GM18502 (cell line): ENCODE results near the gene LBHD2.
A peak's percentile ranks its signal among the peaks of the same experiment; 100 is the strongest.
"Not testable (repeated sequence)": the region's sequence is repeated elsewhere in the genome, so short reads cannot be mapped to it uniquely, and the experiment has no call there.

Experiments used
- ATAC-seq: cut with Tn5 transposase; IDR thresholded peaks from one replicate; pipeline ENCODE4 v1.9.1; 2021; ENCODE audit warnings: mild to moderate bottlenecking; ENCODE audit not compliant: unreplicated experiment, poor library complexity

The LBHD2 gene

DNA sequence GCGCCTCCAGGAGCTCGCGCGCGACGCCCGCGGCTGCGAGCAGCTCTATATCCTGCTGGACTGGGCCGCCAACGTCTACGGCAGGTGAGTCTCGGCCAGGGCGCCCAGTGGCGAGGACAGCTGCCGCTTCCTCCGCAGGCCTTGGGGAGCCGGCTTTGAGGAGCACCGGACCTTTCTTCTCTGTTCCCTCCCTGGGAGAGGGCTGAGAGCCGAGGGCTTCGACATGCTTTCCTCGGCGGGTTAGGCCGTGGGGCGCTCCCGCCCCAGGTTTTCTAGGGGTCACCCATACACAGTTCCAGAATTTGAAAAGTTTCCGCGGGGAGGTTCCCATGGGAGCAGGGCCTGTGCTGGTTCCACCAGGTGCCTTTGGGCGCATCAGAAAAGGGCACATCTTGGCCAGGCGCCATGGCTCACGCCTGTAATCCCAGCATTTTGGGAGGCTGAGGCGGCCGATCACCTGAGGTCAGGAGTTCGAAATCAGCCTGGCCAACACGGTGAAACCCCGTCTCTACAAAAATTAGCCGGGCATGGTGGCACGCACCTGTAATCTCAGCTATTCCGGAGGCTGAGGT, 18.8 kb downstream of the LBHD2 start:
- no peak for ATAC-seq

DNA sequence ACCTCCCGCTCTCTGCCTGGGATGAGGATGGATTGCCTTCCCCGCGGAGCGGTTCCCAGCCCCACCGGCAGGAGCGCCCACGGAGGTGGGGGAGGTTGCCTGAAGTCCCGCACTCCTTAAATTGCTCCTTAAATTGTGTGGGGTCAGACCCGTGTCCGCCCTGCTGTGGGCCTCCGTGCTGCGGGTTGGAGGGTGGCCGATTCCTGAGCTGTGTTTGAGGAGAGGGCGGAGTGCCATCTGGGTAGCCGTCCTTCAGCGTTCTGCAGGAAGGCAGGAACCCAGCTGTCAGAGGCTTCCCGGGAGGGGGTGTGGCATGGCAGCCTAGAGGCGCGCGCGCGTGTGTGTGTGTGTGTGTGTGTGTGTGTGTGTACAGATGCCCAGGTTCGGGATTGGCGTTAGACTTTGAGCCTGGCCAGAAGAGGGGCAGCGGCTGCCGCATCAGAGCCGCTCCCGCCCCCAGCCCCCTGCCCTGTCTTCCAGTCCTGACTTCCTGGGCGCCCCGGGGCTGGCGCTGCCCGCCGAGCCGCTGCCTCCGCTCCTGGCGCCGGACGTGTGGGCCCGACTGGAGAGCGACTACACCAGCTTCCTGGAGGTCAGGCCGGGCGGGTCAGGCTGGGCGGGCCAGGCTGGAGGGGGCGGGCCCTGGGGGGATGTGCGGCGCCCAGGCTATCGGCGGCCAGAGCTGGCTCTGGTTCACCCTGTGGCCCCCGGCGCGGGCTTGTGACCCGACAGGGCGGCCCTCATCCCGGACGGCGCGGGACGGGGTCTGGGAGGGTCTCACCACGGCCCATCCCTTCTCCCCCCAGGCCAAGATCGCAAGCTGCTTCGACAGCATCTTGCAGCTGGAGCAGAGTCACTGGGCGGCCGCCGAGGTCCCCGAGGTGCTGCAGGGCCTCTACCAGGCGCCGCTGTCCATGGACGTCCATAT, 19.7 kb downstream of the LBHD2 start:
- no peak for ATAC-seq

DNA sequence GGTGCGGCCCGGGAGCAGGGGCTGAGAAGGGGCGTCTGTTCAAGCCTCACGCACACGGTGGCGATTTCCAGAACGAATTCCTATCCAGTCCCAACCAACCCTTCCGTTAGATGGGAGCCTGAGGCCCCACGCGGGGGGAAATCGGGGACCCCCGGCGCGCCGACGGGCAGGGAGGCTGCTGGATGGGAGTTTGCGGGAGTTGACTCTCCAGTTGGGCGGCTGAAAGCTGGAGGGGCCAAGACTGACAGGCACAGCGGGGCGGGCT, 20.3 kb downstream of the LBHD2 start:
- no peak for ATAC-seq

DNA sequence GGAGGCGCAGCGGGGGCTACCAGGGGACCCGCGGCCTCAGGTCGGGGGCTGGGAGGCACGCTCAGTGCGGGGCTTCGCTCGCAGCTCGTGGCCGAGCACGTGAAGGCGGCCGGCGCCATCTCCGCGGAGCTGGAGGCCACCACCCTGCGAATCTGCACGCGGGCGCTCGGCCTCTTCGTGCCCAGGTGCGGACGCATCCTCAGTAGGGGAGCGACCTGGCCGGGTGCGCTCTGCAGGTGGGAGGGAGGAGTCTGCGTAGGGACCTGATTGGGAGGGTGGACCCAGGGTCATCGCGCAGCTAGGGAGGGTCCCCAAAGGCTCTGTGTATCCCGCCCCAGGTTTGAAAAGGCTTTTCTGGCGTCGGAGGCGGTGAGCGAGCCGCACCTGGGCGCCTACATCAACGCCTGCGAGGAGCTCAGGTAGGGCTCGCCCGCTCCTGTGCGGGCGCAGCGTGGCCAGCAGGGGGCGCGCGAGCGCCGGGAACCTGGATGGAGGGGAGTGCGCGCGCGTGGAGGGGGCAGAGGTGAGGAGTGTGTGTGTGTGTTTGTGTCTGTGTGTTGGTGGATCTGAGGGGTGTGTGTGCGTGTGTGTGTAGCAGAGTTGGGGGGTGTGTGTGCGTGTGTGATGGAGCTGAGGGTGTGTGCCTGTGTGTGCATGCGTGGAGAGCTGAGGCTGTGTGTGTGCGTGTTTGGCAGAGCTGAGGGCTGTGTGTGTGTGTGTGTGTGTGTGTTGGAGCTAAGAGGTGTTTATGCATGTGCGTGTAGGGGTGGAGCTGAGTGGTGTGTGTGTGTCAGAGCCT, 20.8 kb downstream of the LBHD2 start:
- peak; percentile 59 for ATAC-seq

DNA sequence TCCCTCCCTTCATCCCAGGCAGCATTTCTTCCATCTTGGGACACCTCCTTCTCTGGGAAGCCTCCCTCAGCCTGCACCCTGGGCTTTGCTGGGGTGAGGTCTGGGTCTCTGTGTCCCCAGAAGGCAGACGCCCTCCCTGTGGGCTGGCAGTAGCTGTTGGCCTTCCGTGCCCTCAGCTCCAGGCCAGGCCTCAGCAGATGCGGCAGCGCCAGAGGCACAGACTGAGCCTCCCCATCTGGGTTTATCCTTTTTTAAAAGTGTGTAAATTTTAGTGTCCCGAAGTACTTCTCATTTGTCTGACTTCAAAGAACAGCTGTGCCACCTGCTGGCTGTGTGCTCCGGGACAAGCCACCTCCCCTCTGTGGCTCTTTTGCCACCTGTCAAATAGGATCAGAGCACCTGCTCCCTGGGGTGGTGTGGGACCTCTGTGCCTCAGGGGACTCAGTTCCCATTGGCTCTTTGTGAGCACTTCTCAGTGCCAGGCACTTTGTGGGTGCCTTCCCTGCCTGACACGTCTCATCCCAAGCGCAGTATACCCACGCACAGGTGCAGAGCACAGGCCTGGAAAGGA, 21.7 kb downstream of the LBHD2 start:
- ATAC-seq: no peak

DNA sequence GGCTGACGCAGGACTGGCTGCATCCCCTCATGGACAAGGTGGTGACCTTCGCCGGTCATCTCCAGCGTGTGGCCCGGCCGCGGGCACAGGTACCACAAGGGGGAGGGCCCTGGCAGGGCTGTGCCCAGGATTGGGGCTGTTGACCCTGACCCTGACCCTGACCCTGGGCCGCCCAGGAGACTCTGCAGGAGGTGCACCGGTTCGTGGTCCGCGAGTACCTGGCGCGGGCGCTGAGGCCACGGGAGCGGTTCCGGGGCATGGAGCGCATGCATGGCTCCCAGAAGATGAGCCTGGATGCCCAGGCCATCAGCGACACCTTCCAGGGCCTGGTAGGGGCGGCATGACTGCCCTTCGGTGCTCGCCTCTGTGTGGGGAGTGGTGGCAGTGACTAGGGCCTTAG, 23.4 kb downstream of the LBHD2 start:
- no peak for ATAC-seq

DNA sequence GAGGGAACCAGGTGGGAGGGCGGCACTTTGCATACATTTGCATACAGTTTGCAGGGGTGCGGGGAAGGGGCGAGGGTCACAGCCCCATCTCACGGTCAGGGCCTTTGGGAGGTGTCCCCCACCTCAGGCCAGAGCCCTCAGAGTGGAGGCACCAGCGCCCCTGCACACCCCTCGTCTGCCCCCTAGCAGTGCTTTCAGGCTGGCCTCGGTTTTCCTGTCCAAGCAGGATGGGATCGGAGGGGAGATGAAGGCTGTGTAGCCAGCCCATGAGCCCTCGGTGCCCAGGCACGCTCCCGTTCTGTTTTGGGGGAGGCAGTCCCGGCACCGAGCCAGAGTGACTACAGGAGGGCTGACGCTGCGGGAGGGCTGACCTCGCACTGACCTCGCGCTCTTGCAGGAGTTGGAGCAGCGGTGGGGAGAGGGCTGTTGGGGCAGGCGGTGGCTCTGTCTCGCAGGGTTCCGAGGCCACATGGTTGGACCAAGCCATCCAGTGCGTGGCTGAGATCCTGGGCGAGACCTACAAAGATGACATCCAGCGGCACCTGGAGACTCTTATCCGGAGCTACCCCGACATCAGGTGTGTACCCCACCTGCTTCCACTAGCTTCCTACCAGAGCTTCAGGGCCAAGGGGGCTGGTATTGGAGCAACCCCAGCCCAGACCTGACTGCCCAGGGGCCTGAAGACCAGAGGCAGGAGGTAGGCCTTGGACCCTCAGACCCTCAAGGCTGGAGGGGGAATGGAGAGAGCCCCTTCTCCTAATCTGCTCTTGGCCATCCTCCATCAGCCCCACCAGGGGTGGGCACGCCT, 24.1 kb downstream of the LBHD2 start:
- no peak for ATAC-seq

DNA sequence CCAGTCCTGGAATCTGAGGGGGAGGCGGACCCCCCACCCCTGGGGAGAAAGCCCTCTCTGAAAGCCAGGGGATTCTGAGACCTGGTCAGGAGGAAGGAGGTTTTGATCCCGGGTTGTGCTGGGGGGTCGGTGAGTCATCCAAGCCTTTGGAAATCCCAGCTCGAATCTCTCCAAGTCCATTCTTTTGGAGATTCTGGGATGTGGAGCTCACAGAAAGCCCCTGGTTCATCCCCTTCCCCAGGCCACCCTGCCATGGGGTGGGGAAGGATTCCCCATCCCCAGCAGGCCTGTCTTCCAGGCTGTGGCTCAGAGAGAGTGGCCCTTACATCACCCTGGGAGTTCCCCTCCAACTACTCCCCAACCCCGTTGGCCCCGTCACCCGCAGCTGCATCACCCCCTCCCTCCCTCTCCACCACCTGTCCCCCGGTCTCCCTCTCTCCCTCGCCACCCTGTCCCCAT, 24.8 kb downstream of the LBHD2 start:
- no peak for ATAC-seq

DNA sequence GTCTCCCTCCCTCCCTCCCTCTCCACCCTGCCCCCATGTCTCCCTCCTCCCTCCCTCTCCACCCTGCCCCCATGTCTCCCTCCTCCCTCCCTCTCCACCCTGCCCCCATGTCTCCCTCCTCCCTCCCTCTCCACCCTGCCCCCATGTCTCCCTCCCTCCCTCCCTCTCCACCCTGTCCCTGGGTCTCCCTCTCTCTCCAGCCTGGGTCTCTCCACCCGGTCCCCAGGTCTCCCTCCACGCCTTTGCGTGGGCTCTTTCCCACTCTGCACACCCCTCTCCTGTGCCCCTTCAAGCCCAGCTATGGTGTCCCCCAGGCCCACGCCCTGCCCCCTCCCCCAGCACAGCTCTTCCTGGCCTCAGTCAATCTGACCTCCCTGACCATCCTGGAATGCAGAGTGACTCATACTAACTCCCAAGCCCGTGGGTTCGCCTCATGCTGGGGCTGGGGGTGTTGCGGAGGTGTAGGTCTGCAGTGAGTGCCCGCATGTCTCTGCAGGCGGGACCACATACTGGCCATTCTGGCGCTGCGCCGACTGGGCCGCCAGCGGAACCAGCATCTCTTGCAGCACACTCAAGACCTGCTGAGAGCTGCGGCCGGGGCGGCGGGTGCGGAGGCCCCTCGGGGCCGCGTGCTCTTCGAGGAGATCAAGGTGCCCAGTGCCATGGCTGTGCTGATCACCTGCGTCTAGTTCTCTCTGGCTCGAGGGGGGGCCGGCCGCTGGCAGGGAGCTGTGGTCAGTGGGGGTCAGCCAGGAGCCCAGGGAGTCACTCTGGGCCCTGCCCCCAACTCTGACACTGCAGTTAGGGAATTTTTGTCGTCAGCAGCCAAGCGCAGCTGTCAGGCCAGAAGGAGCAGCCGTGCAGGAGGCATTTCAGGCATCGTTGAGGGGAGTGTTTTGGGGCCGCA, 25.8 kb downstream of the LBHD2 start:
- no peak for ATAC-seq

DNA sequence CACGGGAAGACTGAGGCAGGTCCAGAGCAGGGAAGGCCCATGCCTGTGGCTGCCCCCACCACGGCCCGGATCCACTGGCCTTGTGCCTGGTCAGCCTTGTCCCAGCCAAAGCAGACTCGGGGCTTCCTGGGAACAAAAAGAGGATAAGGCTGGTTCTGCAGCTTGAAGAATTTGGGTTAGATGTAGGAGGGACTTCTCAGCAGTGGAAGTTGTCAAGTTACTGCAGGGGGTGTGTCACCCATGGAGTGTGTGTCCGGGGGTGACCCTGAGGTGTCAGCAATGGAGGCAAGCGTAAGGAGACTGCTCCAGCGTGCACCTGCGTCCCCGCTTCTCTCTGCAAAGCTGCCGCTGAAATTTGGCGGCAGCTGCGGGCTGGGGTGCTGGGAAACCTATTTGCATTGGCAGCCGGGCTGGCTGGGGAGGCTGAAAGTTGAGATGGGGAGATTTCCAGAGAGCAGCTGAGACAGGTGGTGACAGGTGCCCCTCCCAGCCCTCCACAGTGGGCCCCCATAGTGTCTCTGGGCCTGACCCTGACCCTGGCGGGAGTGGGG, 26.7 kb downstream of the LBHD2 start:
- ATAC-seq: no peak

DNA sequence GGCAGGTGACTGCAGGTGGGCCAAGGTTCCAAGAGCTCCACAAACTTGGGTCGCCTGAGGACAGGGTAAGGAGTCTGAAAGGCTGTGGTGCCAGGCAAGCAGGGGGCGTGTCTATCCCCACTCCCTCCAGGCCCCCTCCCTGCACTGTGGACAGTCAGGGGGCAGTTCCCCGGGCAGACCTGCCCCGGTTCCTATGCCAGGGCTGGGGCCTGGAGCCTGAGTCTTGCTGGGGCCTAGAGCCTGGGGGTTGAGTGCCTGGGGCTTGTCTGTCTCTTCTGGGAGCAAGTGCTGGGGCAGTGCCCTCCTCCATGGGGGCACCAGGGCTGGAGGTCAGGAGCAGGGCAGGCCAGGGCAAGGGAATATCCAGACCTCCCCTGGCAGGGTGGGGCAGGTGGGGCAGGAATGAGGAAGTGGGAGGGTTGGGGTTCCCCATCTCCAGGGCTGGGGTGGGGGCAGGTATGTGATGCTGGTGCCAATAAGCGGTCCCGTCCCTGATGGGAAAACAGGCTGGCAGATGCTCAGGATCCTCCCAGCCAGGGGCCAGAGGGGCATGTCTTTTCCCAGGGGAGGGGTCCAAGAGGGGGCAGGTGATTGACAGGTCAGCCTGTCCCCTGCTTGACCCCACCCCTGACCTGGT, 27.3 kb downstream of the LBHD2 start:
- no peak for ATAC-seq

DNA sequence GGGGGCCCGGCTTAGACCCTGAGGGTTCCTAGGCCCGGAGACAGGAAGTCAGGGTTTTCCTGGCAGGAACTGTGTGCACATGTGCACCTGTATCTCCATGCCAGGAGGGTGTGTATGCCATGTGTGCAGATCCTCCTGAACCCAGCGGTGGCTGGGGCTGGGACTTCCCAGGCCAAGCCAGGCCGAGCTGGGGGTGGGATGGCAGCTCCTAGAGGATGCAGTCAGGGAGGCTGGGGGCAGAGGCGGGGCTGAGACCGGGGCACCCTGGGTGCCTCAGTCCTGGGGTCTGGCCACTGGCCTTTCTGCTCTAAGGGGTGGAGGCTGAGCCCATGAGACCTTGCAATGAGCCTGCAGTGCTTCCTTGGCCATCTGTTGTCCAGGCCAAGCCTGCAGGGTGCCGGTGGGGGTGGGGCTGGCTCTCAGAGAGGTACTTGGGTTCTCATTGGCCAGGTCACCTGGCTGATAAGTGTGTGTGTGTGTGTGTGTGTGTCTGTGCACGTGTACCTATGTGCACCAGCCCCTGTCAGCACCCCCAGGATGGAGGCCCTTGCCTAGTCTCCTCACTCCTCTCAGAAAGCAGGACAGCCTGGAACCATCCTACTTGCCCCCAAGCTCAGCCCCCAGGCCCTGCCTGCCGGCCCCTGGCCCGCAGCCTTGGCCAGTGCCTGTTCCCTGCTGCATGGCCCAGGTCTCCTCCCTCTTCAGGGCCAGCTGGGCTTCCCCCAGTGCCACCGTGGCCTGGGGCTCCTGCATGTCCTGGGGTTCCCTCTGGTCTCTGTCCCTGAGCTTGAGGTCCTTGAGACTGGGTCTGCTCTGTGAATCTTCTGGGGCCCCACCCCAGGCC, 28.6 kb downstream of the LBHD2 start:
- no peak for ATAC-seq

DNA sequence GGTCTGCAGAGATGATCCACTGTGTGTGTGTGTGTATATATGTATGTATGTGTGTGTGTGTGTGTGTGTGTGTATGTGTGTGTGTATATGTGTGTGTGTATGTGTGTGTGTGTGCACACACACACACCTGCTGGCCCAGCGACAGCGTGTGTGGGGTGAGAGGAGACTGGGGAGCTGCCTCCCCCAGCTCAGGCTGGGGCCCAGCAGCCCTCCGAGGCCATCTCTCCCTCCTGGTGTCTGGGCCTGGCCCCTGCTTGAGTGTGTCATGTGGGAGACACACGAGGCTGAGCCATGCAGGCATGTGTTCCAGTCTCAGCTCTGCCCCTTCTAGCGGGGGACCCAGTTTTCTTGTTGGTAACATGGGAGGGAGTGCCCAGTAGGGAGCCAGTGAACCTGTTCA, 29.3 kb downstream of the LBHD2 start:
- ATAC-seq: no peak

DNA sequence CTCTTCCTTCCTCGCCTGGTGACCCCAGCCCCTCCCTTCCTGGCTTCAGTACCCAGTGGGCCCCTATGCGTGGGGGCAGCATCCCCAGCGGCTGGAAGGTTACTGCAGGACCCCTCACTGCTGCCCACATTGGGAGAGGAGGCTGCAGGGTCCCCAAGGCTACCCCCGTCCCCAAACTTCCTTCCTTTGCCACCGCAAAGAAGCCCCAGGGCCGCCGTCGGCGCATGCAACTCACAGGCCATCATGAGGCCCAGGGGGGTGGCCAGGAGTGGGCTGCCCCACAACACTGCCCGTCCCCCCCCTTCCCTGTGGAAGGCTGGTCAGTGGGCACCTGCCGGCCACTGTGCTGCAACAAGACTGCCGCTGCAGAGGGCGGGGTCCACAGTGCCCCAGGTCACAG, 29.8 kb downstream of the LBHD2 start:
- ATAC-seq: no peak

DNA sequence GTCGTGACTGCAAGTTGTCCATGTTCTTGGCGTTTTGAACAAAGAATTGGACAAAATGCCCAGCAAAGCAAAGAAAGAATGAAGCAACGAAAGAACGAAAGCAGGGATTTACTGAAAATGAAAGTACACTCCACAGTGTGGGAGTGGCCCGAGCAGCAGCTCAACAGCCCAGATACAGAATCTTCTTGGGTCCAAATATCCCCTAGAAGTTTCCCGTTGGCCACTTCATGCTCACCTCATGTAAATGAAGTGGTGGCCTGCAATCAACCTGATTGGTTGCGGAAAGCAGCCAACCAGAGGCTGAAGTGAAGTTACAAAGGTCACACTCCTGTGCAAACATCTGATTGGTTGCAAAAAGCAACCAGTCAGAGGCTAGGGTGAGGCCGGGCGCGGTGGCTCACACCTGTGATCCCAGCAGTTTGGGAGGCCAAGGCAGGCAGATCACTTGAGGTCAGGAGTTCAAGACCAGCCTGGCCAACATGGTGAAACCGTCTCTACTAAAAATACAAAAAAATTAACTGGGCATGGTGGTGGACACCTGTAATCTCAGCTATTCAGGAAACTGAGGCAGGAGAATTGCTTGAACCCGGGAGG, 31.2 kb downstream of the LBHD2 start:
- not testable (repeated sequence) for ATAC-seq

DNA sequence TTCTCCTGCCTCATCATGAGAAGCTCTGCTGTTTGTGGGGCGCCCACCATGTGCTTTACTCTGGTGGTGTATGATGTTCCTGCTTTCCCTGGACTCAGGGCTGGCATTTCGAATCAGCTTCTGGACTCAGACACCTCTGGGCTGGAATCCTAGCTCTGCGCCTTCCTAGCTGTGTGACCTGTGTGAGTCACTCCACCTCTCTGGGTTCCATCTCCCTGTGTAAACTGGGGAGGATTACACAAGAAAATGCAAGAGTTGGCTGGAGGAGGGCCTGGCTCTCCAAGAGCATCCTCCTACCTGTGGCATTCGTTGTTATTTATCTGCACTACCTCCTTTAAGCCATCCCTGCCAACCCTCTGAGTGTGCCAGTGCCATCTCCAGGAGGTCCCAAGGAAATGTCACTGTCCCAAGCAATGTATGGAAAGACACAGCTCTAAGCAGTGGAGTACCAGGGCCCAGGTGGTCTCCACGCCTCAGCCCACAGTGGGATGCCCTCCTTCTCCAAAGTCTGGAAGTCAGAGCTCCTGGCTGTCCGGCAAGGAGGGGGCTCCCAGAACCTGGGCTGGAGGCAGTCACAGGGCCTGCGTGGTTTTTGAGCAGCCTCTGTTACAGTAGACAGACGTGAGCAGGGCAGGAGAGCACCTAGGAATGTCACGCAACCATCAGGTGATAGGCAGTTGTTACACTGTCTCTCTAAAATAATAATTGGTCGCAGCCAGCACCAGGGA, 32.0 kb downstream of the LBHD2 start:
- no peak for ATAC-seq

DNA sequence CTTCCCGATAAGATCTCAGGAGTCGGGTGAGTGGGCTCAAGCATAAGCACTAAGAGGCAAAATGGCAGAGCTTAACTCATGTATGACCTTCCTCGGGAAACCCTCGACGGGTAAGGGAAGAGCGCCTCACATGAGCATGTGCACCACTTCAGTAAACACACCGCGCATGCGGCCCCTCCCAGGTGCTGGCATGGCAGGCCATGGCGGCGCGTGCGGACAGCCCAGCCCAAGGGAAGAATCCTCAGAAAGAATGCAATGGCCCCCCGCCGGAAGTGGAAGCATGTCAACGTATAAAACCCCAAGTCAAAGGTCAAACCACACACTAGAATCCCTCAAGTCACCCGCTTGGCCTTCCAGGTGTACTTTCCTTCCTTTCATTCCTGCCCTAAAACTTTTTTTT, 32.6 kb downstream of the LBHD2 start:
- ATAC-seq: no peak
